ENCODE results near the gene SEMA3D. TPM values are rescaled to one million over a fixed set of nuclear protein-coding genes. Genes with fewer than 3 reads are reported as not detected.

The SEMA3D gene
- total RNA-seq, 1 experiment from 2014 or later = not detected

- peak; percentile 51 for DNase-seq (ENCODE audit: low read depth)
- in situ Hi-C loops (cut with HindIII; ENCODE audit: low pct_unique_long_range_greater_than_20kb, low sequenced_read_pairs) = no loop called here
These were observed 754 bp downstream of the SEMA3D start for GRCh38 chr7:85186083-85186520.

GRCh38 chr7:85185424-85186082 lies 1.3 kb downstream of the SEMA3D start:
- in situ Hi-C loops (cut with HindIII; ENCODE audit: low pct_unique_long_range_greater_than_20kb, low sequenced_read_pairs) = no loop called here
- peak; percentile 36 for DNase-seq (ENCODE audit: low read depth)

- in situ Hi-C loops (cut with HindIII; ENCODE audit: low pct_unique_long_range_greater_than_20kb, low sequenced_read_pairs) = no loop called here
- no peak for DNase-seq (ENCODE audit: low read depth)
These were observed 2.0 kb downstream of the SEMA3D start for GRCh38 chr7:85184599-85185423.

GRCh38 chr7:85183296-85183695 lies 3.6 kb downstream of the SEMA3D start:
- in situ Hi-C loops (cut with HindIII; ENCODE audit: low pct_unique_long_range_greater_than_20kb, low sequenced_read_pairs) = no loop called here
- no peak for DNase-seq (ENCODE audit: low read depth)

GRCh38 chr7:85178531-85179298 lies 8.1 kb downstream of the SEMA3D start:
- in situ Hi-C loops (cut with HindIII; ENCODE audit: low pct_unique_long_range_greater_than_20kb, low sequenced_read_pairs) = no loop called here
- DNase-seq (ENCODE audit: low read depth) = no peak

GRCh38 chr7:85177316-85177715 lies 9.5 kb downstream of the SEMA3D start:
- in situ Hi-C loops (cut with HindIII; ENCODE audit: low pct_unique_long_range_greater_than_20kb, low sequenced_read_pairs) = no loop called here
- DNase-seq (ENCODE audit: low read depth) = no peak

- DNase-seq (ENCODE audit: low read depth) = no peak
- in situ Hi-C loops (cut with HindIII; ENCODE audit: low pct_unique_long_range_greater_than_20kb, low sequenced_read_pairs) = no loop called here
These were observed 10.7 kb downstream of the SEMA3D start for GRCh38 chr7:85176197-85176596.

GRCh38 chr7:85175217-85175616 lies 11.6 kb downstream of the SEMA3D start:
- in situ Hi-C loops (cut with HindIII; ENCODE audit: low pct_unique_long_range_greater_than_20kb, low sequenced_read_pairs) = no loop called here
- no peak for DNase-seq (ENCODE audit: low read depth)

GRCh38 chr7:85172530-85172941 lies 14.3 kb downstream of the SEMA3D start:
- no peak for DNase-seq (ENCODE audit: low read depth)
- in situ Hi-C loops (cut with HindIII; ENCODE audit: low pct_unique_long_range_greater_than_20kb, low sequenced_read_pairs) = no loop called here

GRCh38 chr7:85167636-85168035 lies 19.2 kb downstream of the SEMA3D start:
- in situ Hi-C loops (cut with HindIII; ENCODE audit: low pct_unique_long_range_greater_than_20kb, low sequenced_read_pairs) = no loop called here
- no peak for DNase-seq (ENCODE audit: low read depth)

- no peak for DNase-seq (ENCODE audit: low read depth)
- in situ Hi-C loops (cut with HindIII; ENCODE audit: low pct_unique_long_range_greater_than_20kb, low sequenced_read_pairs) = no loop called here
These were observed 21.6 kb downstream of the SEMA3D start for GRCh38 chr7:85165263-85165662.

GRCh38 chr7:85164376-85164775 lies 22.5 kb downstream of the SEMA3D start:
- in situ Hi-C loops (cut with HindIII; ENCODE audit: low pct_unique_long_range_greater_than_20kb, low sequenced_read_pairs) = no loop called here
- no peak for DNase-seq (ENCODE audit: low read depth)

- in situ Hi-C loops (cut with HindIII; ENCODE audit: low pct_unique_long_range_greater_than_20kb, low sequenced_read_pairs) = no loop called here
- no peak for DNase-seq (ENCODE audit: low read depth)
These were observed 24.1 kb downstream of the SEMA3D start for GRCh38 chr7:85162721-85163120.

- in situ Hi-C loops (cut with HindIII; ENCODE audit: low pct_unique_long_range_greater_than_20kb, low sequenced_read_pairs) = no loop called here
- DNase-seq (ENCODE audit: low read depth) = no peak
These were observed 26.6 kb downstream of the SEMA3D start for GRCh38 chr7:85160223-85160622.

- no peak for DNase-seq (ENCODE audit: low read depth)
- in situ Hi-C loops (cut with HindIII; ENCODE audit: low pct_unique_long_range_greater_than_20kb, low sequenced_read_pairs) = no loop called here
These were observed 27.9 kb downstream of the SEMA3D start for GRCh38 chr7:85159003-85159402.

GRCh38 chr7:85156661-85157208 lies 30.1 kb downstream of the SEMA3D start:
- no peak for DNase-seq (ENCODE audit: low read depth)
- in situ Hi-C loops (cut with HindIII; ENCODE audit: low pct_unique_long_range_greater_than_20kb, low sequenced_read_pairs) = no loop called here

GRCh38 chr7:85154282-85154937 lies 32.4 kb downstream of the SEMA3D start:
- in situ Hi-C loops (cut with HindIII; ENCODE audit: low pct_unique_long_range_greater_than_20kb, low sequenced_read_pairs) = no loop called here

GRCh38 chr7:85153715-85154114 lies 33.1 kb downstream of the SEMA3D start:
- DNase-seq (ENCODE audit: low read depth) = no peak
- in situ Hi-C loops (cut with HindIII; ENCODE audit: low pct_unique_long_range_greater_than_20kb, low sequenced_read_pairs) = no loop called here

More at GRCh38 chr7:85154282-85154937, 32.4 kb downstream of the SEMA3D start:
- no peak for DNase-seq (ENCODE audit: low read depth)
